Astrocyte of the cerebellum (primary cell): Measurements from ENCODE around the gene TMEM132D.

Experiments
- DNase-seq: peaks from one replicate; pipeline ENCODE4 v3.0.0-alpha.2; 2011; ENCODE audit warnings: low read depth
- H3K4me3 ChIP-seq: 2 replicates; pipeline ENCODE4 v1.5.1; 2011; ENCODE audit warnings: mild to moderate bottlenecking, low read depth, low read length, moderate library complexity
- CTCF ChIP-seq: IDR thresholded peaks from 2 replicates; pipeline ENCODE4 v1.5.1; 2012; ENCODE audit warnings: low read length, low read depth, moderate library complexity, mild to moderate bottlenecking; ENCODE audit errors: missing control alignments
- in situ Hi-C: cut with HindIII; loops from 2 replicates; pipeline ENCODE4 v1.10.0; 2017; ENCODE audit warnings: low sequenced_read_pairs

TMEM132D gene

DNA sequence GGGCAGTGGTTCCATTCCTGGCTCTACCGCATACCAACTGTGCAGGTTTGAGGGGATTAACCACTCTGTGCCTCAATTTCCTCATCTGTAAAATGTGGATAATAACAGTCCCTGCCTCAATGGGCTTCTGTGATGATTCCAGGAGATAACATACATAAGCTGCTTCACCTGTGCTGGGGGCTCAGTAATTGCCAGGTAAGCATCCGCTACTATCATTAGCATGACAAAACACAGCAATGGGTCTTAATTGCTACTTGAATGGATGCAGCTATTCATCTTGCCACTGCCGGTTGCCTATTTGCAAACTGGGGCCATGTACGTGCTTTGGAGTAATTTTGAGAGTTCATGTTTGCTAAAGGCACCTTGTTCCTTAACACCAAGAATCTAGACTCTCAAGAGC, 132.6 kb downstream of the TMEM132D start:
- TF ChIP-seq CTCF, result no peak
- DNase-seq, result no peak
- H3K4me3 ChIP-seq, result no peak overlapping the region
- in situ Hi-C loops, result loop anchor here (10.0 kb wide), 1 partner anchor 64 kb away; no protein-coding TSS in a partner anchor

DNA sequence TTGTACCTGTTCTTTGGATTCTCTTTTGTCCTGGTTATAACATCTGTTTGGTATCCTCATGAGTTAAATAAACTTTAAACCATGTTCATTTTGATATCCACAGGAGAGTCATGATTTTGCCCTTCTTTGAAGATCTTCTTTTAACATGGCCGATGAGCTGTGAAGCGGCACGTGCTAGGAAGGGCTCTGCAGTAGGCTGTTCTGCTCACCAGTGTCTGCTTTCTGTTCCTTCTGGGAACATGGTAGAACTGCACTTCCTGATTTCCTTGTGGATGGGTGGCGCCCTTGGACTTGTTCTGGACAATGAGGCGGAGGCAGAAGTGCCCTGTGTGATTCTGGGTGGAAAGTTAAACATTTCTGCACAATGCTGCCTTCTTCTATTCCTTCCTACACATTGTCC, 138.1 kb downstream of the TMEM132D start:
- TF ChIP-seq CTCF, result no peak
- DNase-seq, result no peak
- in situ Hi-C loops, result no loop called here
- no peak overlapping the region for H3K4me3 ChIP-seq

- no peak overlapping the region for H3K4me3 ChIP-seq
- TF ChIP-seq CTCF, result no peak
- DNase-seq, result no peak
- in situ Hi-C loops, result no loop called here
These were observed 141.4 kb downstream of the TMEM132D start for GRCh38 chr12:129762436-129762835.

GRCh38 chr12:129753586-129753985, 150.2 kb downstream of the TMEM132D start:
- H3K4me3 ChIP-seq, result no peak overlapping the region
- peak; percentile 62 for DNase-seq
- TF ChIP-seq CTCF, result no peak
- in situ Hi-C loops, result no loop called here

- no peak for TF ChIP-seq CTCF
These were observed 153.4 kb downstream of the TMEM132D start for GRCh38 chr12:129750421-129750820.

GRCh38 chr12:129746318-129746717, 157.5 kb downstream of the TMEM132D start:
- DNase-seq, result no peak
- H3K4me3 ChIP-seq, result no peak overlapping the region
- no peak for TF ChIP-seq CTCF
- in situ Hi-C loops, result no loop called here

More at GRCh38 chr12:129750421-129750820, 153.4 kb downstream of the TMEM132D start:
- no peak for DNase-seq
- H3K4me3 ChIP-seq, result no peak overlapping the region
- in situ Hi-C loops, result no loop called here

- in situ Hi-C loops, result no loop called here
- H3K4me3 ChIP-seq, result no peak overlapping the region
- no peak for DNase-seq
- TF ChIP-seq CTCF, result no peak
These were observed 174.7 kb downstream of the TMEM132D start for GRCh38 chr12:129729170-129729569.
